AG04450 (cell line): Measurements from ENCODE around the gene ZNF490. TPM values are rescaled to one million over a fixed set of nuclear protein-coding genes. Genes with fewer than 3 reads are reported as not detected.
"Not testable (repeated sequence)": the region's sequence is repeated elsewhere in the genome, so short reads cannot be mapped to it uniquely, and the experiment has no call there.

Source experiments
- CTCF ChIA-PET: fragments of 300-600, 350-600 bp; formaldehyde crosslinking; extraction: SDS; loops from one replicate; lab custom pipeline; 2022; ENCODE audit warnings: antibody characterized with exemption, inconsistent platforms; lab: Charles Lee
- POLR2A ChIA-PET: fragments of 350-600 bp; formaldehyde crosslinking; extraction: SDS; loops from one replicate; lab custom pipeline; 2021; ENCODE audit warnings: antibody characterized with exemption, inconsistent platforms; lab: Yijun Ruan, JAX
- DNase-seq: peaks from one replicate; pipeline ENCODE4 v3.0.0-alpha.2; 2011; ENCODE audit warnings: low read depth, low spot score
- H3K27ac ChIP-seq: one replicate; pipeline ENCODE4 v1.5.1; 2012; ENCODE audit warnings: low read depth, low read length, control low read depth
- H3K27me3 ChIP-seq: one replicate; pipeline ENCODE4 v1.6.0; 2012; ENCODE audit warnings: low read length; ENCODE audit not compliant: control insufficient read depth, insufficient read depth
- H3K4me3 ChIP-seq: 2 replicates; pipeline ENCODE4 v1.5.1; 2011; ENCODE audit warnings: mild to moderate bottlenecking, low read depth, low read length, control low read depth
- H3K9me3 ChIP-seq: 2 replicates; pipeline ENCODE4 v1.5.1; 2012; ENCODE audit warnings: low read length; ENCODE audit not compliant: control insufficient read depth, insufficient read depth
- CTCF ChIP-seq: IDR thresholded peaks from 2 replicates; pipeline ENCODE4 v1.5.1; 2011; ENCODE audit warnings: low read depth, low read length, control low read depth, inconsistent platforms
- polyA plus RNA-seq: library from polyadenylated mRNA; depleted of rRNA; stranded (reverse); fragments of >200 nt; gene quantifications from 2 replicates; pipeline ENCODE4 v1.2.3, GENCODE V29; 2011

ZNF490 gene
- polyA plus RNA-seq, 1 experiment, result 4.3 TPM

DNA sequence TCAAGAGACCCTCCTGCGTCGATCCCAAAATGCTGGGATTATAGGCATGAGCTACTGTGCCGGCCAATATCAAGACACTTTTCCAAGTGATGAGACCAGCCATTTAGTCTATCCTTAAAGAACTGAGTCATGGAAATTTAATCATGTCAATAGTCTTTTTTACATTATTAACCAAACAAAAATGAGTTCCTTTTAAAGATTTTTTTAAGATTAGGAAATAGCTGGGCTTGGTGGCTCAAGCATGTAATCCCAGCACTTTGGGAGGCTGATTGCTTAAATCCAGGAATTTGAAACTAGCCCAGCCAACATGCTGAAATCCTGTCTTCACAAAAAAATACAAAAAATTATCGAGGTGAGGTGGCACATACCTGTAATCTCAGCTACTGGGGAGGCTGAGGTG lies 42.7 kb downstream of the ZNF490 start:
- no peaks in the 10 kb centered on the region for H3K27me3 ChIP-seq
- H3K4me3 ChIP-seq, result no peak overlapping the region
- DNase-seq, result no peak
- CTCF ChIA-PET, result interaction anchor here (1.0 to 1.4 kb wide), 2 partner anchors 72 to 280 kb away, joined by 3 read pairs; no protein-coding TSS in a partner anchor
- H3K9me3 ChIP-seq, result no peaks in the 10 kb centered on the region; the same call in 1 of the 2 replicates
- TF ChIP-seq CTCF, result no peak
- POLR2A ChIA-PET, result no interaction called here
- no peak overlapping the region for H3K27ac ChIP-seq

- DNase-seq, H3K4me3 ChIP-seq, H3K27ac ChIP-seq, H3K27me3 ChIP-seq, POLR2A ChIA-PET, H3K9me3 ChIP-seq: not testable (repeated sequence)
- CTCF ChIA-PET, result interaction anchor here (0.6 to 1.1 kb wide), 2 partner anchors 40 to 105 kb away, joined by 3 to 4 read pairs; no protein-coding TSS in a partner anchor
These were observed 44.2 kb downstream of the ZNF490 start for GRCh38 chr19:12566380-12566779.

- no peaks in the 10 kb centered on the region for H3K27me3 ChIP-seq
- peak; percentile 98 for TF ChIP-seq CTCF
- H3K4me3 ChIP-seq, result no peak overlapping the region
- DNase-seq, result peak; percentile 81
- H3K27ac ChIP-seq, result no peak overlapping the region
- H3K9me3 ChIP-seq, result no peaks in the 10 kb centered on the region
- ChIA-PET CTCF (interaction anchor here (0.5 to 2.9 kb wide), 26 partner anchors 8 to 912 kb away, joined by 3 to 28 read pairs (median 4); partner anchors contain the start of genes MAN2B1, WDR83, ZNF490 and ZNF564), POLR2A (no interaction called here)
These were observed 46.5 kb downstream of the ZNF490 start for GRCh38 chr19:12564016-12564664.

DNA sequence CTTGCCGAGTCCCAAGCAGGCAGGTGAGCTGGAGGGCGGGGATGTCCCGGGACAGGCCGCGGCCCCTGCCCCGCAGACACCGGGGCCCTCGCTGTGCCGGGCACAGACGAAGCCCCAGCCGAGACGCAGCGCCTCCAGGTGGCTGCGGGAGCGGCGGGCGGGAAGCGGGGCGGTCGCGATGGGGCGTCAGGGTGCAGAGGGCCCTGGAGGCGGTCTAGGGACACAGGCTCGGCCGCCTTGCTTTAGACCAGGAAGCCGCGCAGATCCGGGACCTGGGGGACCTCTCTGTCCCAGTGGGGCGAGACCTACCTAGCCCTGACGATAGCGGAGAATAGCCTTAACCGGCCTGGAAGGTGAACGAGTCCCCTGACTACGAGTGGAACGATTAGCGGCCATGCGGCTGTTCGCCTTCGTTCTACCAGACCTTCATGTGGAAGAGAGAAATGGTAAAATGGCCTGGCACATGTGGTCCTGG lies 55.1 kb downstream of the ZNF490 start:
- TF ChIP-seq CTCF, result no peak
- POLR2A ChIA-PET, result no interaction called here

DNA sequence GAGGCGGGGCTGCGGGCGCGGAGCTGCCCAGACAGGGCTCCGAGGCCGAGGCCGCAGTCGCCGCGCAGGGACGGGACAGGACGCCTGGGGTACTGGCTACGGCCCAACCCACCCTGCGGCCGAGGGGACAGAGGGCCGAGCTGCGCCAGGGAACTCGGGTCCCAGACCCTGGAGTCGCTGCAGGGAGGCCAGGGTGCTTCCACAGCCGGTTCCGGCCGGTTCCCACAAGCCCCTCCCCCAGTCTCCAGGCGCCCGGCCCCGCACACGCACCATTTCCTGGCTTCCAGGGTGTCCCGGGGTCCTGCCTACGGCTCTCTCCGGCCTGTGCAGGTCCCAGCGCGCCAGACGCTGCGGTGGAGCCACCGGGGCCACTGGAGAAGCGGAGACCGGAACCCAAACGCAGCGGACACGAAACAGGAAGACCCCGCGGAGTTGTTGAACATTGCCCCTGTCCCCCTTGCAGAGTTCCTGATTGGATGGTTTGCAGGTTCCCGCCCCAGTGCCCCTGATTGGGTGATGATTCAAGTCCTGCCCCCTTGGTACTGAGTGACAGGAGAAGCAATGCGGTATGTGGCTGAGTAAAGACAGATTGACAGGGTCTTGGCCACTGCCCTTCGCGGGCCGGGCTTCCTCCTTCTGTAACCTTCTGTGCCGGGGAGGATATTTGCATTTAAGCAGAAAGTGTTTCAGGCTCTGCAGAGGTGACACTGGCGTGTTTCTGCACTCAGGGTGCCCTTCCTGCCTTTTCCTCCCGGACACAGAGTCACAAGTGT lies 59.4 kb downstream of the ZNF490 start, which contains the start of gene ZNF564:
Gene ZNF564, minus strand, starts transcription at position 423 of the 773 bp plus-strand sequence. Its CDS starts 150 bp downstream, at position 273.
- H3K9me3 ChIP-seq, result peaks cover 34% of the 10 kb centered on the region
- TF ChIP-seq CTCF, result no peak
- ChIA-PET POLR2A (interaction anchor here (0.6 to 1.0 kb wide), 2 partner anchors 186 to 416 kb away, joined by 4 read pairs; partner anchors contain the start of gene ZNF442), CTCF (interaction anchor here (1.2 to 1.7 kb wide), 3 partner anchors 12 to 628 kb away, joined by 3 to 4 read pairs (median 4); no protein-coding TSS in a partner anchor)
- peak within 1 kb of the TSS; percentile 90 for H3K27ac ChIP-seq
- no peaks in the 10 kb centered on the region for H3K27me3 ChIP-seq
- peak; percentile 93 for DNase-seq
- peak within 1 kb of the TSS; percentile 90 for H3K4me3 ChIP-seq

More for the DNA sequence above, 55.1 kb downstream of the ZNF490 start:
- DNase-seq, result no peak
- CTCF ChIA-PET, result no interaction called here
- Histone ChIP-seq H3K27ac (no peak overlapping the region), H3K4me3 (no peak overlapping the region), H3K9me3 (peaks cover 5% of the 10 kb centered on the region; the same call in 1 of the 2 replicates), H3K27me3 (no peaks in the 10 kb centered on the region)
